ENCODE results near the gene ROBO2.

DNA sequence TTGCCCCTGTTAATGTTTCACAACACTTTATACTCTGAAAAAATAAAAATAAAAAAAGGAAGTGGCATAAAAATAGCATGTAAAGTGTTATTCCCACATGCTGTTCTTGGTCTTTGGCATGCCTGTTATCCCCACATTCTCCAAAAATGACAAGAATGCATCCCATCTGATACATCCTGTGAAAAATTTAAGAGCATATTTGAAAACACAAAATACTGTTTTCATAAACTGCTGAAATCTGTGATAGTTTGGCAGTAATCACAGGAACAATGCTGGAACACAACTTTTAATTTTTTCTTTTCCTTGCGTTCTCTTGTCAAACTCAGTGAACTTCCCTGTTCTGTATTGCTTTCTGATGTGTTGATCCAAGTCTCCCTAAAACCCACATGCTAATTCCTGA is 288.8 kb downstream of the ROBO2 start:
- no peak for TF ChIP-seq JUNB (IDR thresholded peaks at IDR 0.05)
- TF ChIP-seq NFE2L2 (conservative IDR thresholded peaks at IDR 0.05; ENCODE audit: low read length) = no peak
- TF ChIP-seq, protein P1, sequence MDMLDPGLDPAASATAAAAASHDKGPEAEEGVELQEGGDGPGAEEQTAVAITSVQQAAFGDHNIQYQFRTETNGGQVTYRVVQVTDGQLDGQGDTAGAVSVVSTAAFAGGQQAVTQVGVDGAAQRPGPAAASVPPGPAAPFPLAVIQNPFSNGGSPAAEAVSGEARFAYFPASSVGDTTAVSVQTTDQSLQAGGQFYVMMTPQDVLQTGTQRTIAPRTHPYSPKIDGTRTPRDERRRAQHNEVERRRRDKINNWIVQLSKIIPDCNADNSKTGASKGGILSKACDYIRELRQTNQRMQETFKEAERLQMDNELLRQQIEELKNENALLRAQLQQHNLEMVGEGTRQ (IDR thresholded peaks at IDR 0.05) = no peak
- TF ChIP-seq GATA3 (IDR thresholded peaks at IDR 0.05; ENCODE audit: borderline replicate concordance) = no peak
